Measurements from ENCODE around the gene GPR84. TPM values are rescaled to one million over a fixed set of nuclear protein-coding genes. Genes with fewer than 3 reads are reported as not detected.

The GPR84 gene
- total and polyA plus RNA-seq, 2 of the 13 experiments (the other 11 are each of a cell fraction or from before 2014, with no cell fraction given), result not detected

DNA sequence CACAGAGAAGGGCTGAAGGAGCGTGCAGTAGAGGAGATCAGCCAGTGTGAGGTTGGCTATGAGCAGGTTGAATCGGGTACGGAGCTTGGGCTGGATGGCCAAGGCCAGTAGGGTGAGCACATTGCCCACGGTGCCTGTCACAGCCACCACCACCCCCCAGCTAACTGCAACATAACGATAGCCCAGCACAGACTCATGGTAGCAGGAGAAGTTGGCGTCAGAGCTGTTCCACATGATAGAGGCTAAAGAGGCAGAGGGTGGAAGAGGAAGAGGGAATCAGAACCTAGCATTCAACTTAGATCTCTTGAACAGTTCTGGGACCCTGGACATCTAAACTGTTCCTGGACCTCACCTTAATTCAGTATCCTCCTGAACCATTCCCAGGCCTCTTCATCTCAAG, 668 bp downstream of the GPR84 start (continued):
- TF ChIP-seq, protein P1, sequence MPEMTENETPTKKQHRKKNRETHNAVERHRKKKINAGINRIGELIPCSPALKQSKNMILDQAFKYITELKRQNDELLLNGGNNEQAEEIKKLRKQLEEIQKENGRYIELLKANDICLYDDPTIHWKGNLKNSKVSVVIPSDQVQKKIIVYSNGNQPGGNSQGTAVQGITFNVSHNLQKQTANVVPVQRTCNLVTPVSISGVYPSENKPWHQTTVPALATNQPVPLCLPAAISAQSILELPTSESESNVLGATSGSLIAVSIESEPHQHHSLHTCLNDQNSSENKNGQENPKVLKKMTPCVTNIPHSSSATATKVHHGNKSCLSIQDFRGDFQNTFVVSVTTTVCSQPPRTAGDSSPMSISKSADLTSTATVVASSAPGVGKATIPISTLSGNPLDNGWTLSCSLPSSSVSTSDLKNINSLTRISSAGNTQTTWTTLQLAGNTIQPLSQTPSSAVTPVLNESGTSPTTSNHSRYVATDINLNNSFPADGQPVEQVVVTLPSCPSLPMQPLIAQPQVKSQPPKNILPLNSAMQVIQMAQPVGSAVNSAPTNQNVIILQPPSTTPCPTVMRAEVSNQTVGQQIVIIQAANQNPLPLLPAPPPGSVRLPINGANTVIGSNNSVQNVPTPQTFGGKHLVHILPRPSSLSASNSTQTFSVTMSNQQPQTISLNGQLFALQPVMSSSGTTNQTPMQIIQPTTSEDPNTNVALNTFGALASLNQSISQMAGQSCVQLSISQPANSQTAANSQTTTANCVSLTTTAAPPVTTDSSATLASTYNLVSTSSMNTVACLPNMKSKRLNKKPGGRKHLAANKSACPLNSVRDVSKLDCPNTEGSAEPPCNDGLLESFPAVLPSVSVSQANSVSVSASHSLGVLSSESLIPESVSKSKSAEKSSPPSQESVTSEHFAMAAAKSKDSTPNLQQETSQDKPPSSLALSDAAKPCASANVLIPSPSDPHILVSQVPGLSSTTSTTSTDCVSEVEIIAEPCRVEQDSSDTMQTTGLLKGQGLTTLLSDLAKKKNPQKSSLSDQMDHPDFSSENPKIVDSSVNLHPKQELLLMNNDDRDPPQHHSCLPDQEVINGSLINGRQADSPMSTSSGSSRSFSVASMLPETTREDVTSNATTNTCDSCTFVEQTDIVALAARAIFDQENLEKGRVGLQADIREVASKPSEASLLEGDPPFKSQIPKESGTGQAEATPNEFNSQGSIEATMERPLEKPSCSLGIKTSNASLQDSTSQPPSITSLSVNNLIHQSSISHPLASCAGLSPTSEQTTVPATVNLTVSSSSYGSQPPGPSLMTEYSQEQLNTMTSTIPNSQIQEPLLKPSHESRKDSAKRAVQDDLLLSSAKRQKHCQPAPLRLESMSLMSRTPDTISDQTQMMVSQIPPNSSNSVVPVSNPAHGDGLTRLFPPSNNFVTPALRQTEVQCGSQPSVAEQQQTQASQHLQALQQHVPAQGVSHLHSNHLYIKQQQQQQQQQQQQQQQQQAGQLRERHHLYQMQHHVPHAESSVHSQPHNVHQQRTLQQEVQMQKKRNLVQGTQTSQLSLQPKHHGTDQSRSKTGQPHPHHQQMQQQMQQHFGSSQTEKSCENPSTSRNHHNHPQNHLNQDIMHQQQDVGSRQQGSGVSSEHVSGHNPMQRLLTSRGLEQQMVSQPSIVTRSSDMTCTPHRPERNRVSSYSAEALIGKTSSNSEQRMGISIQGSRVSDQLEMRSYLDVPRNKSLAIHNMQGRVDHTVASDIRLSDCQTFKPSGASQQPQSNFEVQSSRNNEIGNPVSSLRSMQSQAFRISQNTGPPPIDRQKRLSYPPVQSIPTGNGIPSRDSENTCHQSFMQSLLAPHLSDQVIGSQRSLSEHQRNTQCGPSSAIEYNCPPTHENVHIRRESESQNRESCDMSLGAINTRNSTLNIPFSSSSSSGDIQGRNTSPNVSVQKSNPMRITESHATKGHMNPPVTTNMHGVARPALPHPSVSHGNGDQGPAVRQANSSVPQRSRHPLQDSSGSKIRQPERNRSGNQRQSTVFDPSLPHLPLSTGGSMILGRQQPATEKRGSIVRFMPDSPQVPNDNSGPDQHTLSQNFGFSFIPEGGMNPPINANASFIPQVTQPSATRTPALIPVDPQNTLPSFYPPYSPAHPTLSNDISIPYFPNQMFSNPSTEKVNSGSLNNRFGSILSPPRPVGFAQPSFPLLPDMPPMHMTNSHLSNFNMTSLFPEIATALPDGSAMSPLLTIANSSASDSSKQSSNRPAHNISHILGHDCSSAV (CRISPR knock-in tag; IDR thresholded peaks at IDR 0.05; ENCODE audit: borderline replicate concordance), result no peak
- TF ChIP-seq RBM39 (IDR thresholded peaks at IDR 0.05; ENCODE audit: low read depth, low read length, poor library complexity, severe bottlenecking) (no peak), FOXA3 (CRISPR knock-in tag; IDR thresholded peaks at IDR 0.05) (no peak), PTBP1 (IDR thresholded peaks at IDR 0.05; ENCODE audit: low read depth, low read length, poor library complexity, severe bottlenecking) (no peak), ZNF101 (CRISPR knock-in tag; IDR thresholded peaks at IDR 0.05; ENCODE audit: borderline replicate concordance, low read depth) (no peak), GZF1 (CRISPR knock-in tag; IDR thresholded peaks at IDR 0.05) (no peak)
- TF ChIP-seq, protein P2, sequence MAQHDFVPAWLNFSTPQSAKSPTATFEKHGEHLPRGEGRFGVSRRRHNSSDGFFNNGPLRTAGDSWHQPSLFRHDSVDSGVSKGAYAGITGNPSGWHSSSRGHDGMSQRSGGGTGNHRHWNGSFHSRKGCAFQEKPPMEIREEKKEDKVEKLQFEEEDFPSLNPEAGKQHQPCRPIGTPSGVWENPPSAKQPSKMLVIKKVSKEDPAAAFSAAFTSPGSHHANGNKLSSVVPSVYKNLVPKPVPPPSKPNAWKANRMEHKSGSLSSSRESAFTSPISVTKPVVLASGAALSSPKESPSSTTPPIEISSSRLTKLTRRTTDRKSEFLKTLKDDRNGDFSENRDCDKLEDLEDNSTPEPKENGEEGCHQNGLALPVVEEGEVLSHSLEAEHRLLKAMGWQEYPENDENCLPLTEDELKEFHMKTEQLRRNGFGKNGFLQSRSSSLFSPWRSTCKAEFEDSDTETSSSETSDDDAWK (CRISPR knock-in tag; IDR thresholded peaks at IDR 0.05), result no peak
- TF ChIP-seq, protein P3, sequence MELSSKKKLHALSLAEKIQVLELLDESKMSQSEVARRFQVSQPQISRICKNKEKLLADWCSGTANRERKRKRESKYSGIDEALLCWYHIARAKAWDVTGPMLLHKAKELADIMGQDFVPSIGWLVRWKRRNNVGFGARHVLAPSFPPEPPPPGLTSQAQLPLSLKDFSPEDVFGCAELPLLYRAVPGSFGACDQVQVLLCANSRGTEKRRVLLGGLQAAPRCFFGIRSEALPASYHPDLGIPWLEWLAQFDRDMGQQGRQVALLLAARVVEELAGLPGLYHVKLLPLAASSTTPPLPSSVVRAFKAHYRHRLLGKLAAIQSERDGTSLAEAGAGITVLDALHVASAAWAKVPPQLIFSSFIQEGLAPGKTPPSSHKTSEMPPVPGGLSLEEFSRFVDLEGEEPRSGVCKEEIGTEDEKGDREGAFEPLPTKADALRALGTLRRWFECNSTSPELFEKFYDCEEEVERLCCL (CRISPR knock-in tag; IDR thresholded peaks at IDR 0.05; ENCODE audit: borderline replicate concordance), result no peak
